ENCODE results near the gene CYTH1.

DNA sequence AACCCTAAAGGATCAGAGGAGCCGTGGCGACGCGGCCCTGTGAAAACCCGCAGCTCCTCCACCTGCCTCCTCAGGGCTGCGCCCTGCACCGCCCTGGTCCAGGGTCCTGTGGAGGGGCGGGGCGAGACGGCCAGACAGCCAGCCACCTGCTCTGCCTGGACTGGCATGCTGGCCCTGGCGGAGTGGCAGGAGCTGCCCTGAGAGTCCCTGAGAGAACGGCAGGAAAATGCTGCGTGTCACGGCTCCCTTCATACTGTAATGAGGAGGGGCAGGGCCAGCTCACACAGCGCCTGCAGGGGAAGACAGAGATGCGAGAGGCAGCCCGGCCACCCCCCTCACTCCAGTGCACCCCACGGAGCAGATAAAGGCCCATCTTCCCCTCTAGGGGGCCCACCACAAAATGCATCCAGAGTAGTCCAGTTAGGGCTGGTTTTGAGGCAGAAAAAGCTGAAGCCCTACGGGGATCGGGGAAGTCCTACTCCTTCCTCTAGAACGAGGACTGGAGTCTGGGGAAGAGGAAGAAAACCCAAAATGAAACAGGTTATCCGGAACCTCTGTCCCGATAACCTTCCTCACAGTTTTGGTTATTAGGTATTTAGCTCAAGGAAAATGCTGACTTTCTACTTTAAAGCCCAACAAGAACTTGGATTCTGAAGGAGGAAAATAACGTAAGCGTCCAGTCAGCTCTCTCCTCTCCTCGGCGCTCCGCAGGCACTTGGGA is 107.3 kb downstream of the CYTH1 start:
- TF ChIP-seq, protein P1, sequence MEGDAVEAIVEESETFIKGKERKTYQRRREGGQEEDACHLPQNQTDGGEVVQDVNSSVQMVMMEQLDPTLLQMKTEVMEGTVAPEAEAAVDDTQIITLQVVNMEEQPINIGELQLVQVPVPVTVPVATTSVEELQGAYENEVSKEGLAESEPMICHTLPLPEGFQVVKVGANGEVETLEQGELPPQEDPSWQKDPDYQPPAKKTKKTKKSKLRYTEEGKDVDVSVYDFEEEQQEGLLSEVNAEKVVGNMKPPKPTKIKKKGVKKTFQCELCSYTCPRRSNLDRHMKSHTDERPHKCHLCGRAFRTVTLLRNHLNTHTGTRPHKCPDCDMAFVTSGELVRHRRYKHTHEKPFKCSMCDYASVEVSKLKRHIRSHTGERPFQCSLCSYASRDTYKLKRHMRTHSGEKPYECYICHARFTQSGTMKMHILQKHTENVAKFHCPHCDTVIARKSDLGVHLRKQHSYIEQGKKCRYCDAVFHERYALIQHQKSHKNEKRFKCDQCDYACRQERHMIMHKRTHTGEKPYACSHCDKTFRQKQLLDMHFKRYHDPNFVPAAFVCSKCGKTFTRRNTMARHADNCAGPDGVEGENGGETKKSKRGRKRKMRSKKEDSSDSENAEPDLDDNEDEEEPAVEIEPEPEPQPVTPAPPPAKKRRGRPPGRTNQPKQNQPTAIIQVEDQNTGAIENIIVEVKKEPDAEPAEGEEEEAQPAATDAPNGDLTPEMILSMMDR (conservative IDR thresholded peaks at IDR 0.05; ENCODE audit: low read length), result peak; percentile 59
- TF ChIP-seq EZH2phosphoT487 (IDR thresholded peaks at IDR 0.05; ENCODE audit: borderline replicate concordance, low read depth, low read length), result no peak

All from OCI-LY7 (cell line).